Ascending aorta (tissue), 2 donors: ENCODE measurements around the gene CRYBG3. TPM values are rescaled to one million over a fixed set of nuclear protein-coding genes. Genes with fewer than 3 reads are reported as not detected.

Source experiments
- DNase-seq, 2 donors: peaks; one replicate each; pipeline ENCODE4 v3.0.0-alpha.2; 2019; ENCODE audit warnings: low spot score in 2 of 2
- H3K27ac ChIP-seq, 2 donors: fragments of 200-600 bp; sonication (generic); one replicate each; pipeline ENCODE4 v1.5.1; 2016 to 2017; ENCODE audit warnings: mild to moderate bottlenecking in 1 of 2
- H3K27me3 ChIP-seq: fragments of 200-600 bp; sonication (generic); one replicate; pipeline ENCODE4 v1.5.1; 2017
- H3K36me3 ChIP-seq, 2 donors: fragments of 200-600 bp; sonication (generic); one replicate each; pipeline ENCODE4 v1.5.1; 2016
- H3K4me1 ChIP-seq, 2 donors: fragments of 200-600 bp; sonication (generic); one replicate each; pipeline ENCODE4 v1.5.1; 2016 to 2017; ENCODE audit warnings: mild to moderate bottlenecking in 1 of 2
- H3K4me3 ChIP-seq, 2 donors: fragments of 200-600 bp; sonication (generic); one replicate each; pipeline ENCODE4 v1.5.1; 2016 to 2017; ENCODE audit warnings: mild to moderate bottlenecking in 1 of 2
- H3K9me3 ChIP-seq, 2 donors: fragments of 200-600 bp; sonication (generic); one replicate each; pipeline ENCODE4 v1.5.1; 2016
- CTCF ChIP-seq, 3 experiments: fragments of 200-600 bp in 2 of 3; fragments of 450-650 bp in 1 of 3; sonication (generic) in 2 of 3; IDR thresholded peaks; one replicate each; pipeline ENCODE4 v1.5.1; 2016 to 2019; ENCODE audit warnings: antibody characterized with exemption in 3 of 3, mild to moderate bottlenecking in 1 of 3, moderate library complexity in 1 of 3
- intact Hi-C: fragments of 100-400 bp; cut with DNase I; formaldehyde crosslinking; loops from one replicate; pipeline ENCODE4 v1.15.1; 2023
- total RNA-seq: library from RNA; depleted of rRNA; stranded (reverse); fragments of >200 nt; gene quantifications from one replicate; pipeline ENCODE4 v1.1.0, GENCODE V29; 2016

The CRYBG3 gene
- total RNA-seq, 1 donor from 2014 or later, result 13.2 TPM

GRCh38 chr3:97910931-97911351 is 89.1 kb downstream of the CRYBG3 start:
- H3K9me3 ChIP-seq, result no peaks in the 10 kb centered on the region
- no peaks in the 10 kb centered on the region for H3K27me3 ChIP-seq
- TF ChIP-seq CTCF (IDR thresholded peaks at IDR 0.05), result no peak
- no peak for DNase-seq
- H3K27ac ChIP-seq, result no peak overlapping the region
- intact Hi-C loops, result no loop called here
- no peaks in the 10 kb centered on the region for H3K4me1 ChIP-seq
- peaks cover 6 to 22% of the 10 kb centered on the region in 2 donors for H3K36me3 ChIP-seq
- H3K4me3 ChIP-seq, result no peak overlapping the region

- Histone ChIP-seq H3K27me3 (no peaks in the 10 kb centered on the region), H3K36me3 (peaks cover 6 to 25% of the 10 kb centered on the region in 2 donors), H3K4me1 (no peaks in the 10 kb centered on the region), H3K4me3 (no peak overlapping the region), H3K27ac (no peak overlapping the region), H3K9me3 (no peaks in the 10 kb centered on the region)
- no peak for DNase-seq
- intact Hi-C loops, result no loop called here
- TF ChIP-seq CTCF (IDR thresholded peaks at IDR 0.05), result no peak
These were observed 89.6 kb downstream of the CRYBG3 start for GRCh38 chr3:97911459-97911858.

DNA sequence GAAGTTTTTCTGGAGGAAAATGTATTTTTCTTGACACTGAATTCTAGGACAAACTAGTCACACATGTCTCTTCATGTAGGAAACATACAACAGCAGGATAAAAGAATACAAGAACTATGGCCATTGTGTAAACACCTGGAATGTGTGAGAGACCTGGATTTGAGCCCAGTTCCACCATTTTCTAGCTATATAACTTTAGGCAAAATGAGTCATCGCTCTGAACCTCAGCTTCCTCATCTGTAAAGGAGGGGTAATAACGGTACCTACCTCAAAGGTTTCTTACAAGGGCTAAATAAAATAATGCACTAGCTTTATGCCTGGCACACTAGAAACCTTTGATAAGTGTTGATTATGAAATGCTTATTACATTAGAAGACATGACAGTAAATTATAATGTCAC is 92.6 kb downstream of the CRYBG3 start:
- no peak for TF ChIP-seq CTCF (IDR thresholded peaks at IDR 0.05)
- H3K4me1 ChIP-seq, result no peaks in the 10 kb centered on the region
- peaks cover 6 to 42% of the 10 kb centered on the region in 2 donors for H3K36me3 ChIP-seq
- no peaks in the 10 kb centered on the region for H3K9me3 ChIP-seq
- intact Hi-C loops, result no loop called here
- H3K27ac ChIP-seq, result no peak overlapping the region
- no peaks in the 10 kb centered on the region for H3K27me3 ChIP-seq
- no peak overlapping the region for H3K4me3 ChIP-seq
- DNase-seq, result no peak

DNA sequence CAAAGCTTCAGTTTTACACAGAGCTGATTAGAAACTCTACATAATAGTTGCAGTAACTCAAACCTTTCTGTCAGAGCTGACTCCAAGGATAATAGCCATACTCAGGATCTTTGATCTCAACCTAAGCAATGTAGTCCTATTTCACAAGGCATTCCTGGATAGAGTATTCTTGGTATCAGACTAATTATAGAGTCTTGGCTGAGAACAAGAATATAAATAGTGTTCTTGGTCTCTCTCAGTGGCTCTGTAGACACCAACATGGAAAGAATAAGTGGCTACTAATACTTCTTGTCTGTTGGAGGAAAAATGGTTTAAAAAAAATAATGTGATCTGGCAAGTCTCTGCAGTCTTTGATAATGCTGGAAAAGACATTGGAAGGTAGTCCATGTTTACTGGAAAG is 94.8 kb downstream of the CRYBG3 start:
- no peak for DNase-seq
- H3K4me1 ChIP-seq, result no peaks in the 10 kb centered on the region
- peaks cover 6 to 47% of the 10 kb centered on the region in 2 donors for H3K36me3 ChIP-seq
- H3K27ac ChIP-seq, result no peak overlapping the region
- no peaks in the 10 kb centered on the region for H3K9me3 ChIP-seq
- no peak for TF ChIP-seq CTCF (IDR thresholded peaks at IDR 0.05)
- no peak overlapping the region for H3K4me3 ChIP-seq
- intact Hi-C loops, result no loop called here
- no peaks in the 10 kb centered on the region for H3K27me3 ChIP-seq

DNA sequence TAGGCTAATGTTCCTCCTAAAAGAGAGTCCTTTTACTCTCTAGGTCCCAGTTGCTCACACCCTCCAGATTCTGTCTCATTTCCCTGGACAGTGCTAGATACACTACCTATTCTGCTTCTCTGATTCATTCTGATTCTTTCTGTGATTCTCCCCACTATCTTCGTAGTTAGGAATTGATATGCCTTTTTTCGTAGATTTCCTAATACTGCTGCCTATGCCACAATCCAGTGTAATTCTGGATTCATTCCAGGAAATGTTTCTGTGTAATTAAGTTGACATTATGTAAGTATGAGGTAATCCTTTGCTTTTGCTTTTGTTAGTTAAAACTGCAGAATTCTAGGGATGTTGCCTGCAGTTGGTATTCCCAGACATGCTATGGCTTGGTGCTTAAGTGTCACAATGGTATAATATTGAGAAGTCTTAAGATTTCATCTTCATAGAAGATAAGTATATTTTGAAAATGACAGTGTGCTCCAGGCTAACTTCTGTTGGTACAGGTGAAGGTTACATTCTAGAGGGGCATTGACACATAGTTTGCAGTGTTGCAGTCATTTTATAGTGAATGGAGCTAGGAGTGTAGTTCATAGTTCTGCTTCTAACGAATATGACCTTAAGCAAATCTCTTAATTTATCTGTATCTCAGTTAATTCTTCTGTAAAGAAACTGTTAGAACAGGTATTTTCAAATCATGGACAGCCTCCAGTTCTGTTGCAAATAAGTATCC is 96.2 kb downstream of the CRYBG3 start:
- Histone ChIP-seq H3K9me3 (no peaks in the 10 kb centered on the region), H3K27me3 (no peaks in the 10 kb centered on the region), H3K36me3 (peaks cover 6 to 41% of the 10 kb centered on the region in 2 donors), H3K4me1 (no peaks in the 10 kb centered on the region), H3K4me3 (no peak overlapping the region), H3K27ac (no peak overlapping the region)
- intact Hi-C loops, result no loop called here
- no peak for DNase-seq
- TF ChIP-seq CTCF (IDR thresholded peaks at IDR 0.05), result no peak
